Stimulated activated CD8-positive, alpha-beta memory T cell treated with anti-CD3 and anti-CD28 coated beads, Interleukin-12 subunit alpha, Interleukin-12 subunit beta, amount 100 ng/mL, for 24 hours (primary cell): Measurements from ENCODE around the gene GRK5.

Experiments used
- DNase-seq: peaks from one replicate; pipeline ENCODE4 v3.0.0-alpha.2; 2020; ENCODE audit errors: extremely low read depth

GRK5 gene

DNA sequence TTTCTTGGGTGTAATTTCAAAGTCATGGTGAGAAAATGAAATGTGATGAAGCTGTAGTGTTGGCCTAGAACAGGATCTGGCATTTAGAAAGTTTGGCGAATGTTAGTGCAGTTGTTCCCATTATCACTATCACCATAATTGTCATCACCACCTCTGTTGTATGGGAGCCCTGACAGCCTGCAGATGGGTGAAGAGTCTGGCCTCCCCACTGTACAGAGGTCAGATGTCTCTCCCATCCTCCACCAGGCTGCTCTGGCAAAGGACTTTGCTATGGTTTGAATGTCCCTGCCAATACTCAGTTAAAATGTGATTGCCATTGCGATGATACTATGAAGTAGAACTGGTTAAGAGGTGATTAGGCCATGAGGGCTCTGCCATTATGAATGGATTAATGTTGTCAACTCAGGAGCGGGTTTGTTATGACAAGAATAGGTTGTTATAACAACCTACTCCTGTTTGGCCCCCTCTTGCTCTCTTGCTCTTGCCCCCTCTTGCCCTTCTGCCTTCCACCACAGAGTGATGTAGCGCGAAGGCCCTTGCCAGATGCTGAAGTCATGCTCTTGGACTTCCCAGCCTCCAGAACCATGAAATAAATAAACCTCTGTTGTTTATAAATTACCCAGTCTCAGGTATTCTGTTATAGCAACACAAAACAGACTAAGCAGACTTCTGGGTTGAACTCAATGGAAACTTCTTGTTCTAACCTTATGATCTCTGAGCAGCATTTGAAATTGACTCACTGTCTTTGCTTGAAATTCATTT is 90.0 kb downstream of the GRK5 start:
- no peak for DNase-seq

DNA sequence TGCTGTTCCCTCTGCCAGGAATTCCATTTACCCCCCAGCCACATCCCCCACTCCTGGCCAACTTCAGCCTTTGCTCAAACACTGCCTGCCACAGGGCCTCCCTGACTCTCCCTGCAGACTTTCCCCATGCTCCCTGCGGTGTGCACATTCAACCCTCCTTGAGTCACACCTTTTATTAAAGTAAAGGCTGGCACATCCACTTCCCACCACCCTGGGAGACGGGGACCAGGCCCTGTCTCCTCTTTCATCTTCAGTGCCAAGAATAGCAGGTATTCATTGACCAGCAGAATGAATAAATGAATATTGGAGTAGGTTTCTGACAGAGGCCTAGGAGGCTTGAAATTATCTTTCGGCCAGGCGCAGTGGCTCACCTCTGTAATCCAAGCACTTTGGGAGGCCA is 91.4 kb downstream of the GRK5 start:
- DNase-seq = no peak

DNA sequence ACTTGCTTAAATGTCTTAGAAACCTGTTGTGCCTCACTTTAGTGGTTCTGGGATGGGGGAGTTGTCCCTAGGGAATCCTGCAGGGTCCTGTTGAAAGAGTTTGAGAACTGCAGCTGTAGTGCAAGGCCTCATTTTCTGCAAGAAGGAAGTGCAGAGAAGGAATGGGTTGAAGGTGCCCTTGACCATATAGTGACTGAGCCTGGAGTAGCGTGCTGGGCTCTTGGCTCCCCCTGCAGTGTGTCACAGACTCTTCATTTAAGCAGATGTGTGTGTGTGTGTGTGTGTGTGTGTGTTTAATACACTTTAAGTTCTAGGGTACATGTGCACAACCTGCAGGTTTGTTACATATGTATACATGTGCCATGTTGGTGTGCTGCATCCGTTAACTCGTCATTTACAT is 92.2 kb downstream of the GRK5 start:
- no peak for DNase-seq

- peak; percentile 35 for DNase-seq
These were observed 94.0 kb downstream of the GRK5 start for GRCh38 chr10:119301397-119301796.

GRCh38 chr10:119302172-119302571 is 94.8 kb downstream of the GRK5 start:
- DNase-seq = no peak

DNA sequence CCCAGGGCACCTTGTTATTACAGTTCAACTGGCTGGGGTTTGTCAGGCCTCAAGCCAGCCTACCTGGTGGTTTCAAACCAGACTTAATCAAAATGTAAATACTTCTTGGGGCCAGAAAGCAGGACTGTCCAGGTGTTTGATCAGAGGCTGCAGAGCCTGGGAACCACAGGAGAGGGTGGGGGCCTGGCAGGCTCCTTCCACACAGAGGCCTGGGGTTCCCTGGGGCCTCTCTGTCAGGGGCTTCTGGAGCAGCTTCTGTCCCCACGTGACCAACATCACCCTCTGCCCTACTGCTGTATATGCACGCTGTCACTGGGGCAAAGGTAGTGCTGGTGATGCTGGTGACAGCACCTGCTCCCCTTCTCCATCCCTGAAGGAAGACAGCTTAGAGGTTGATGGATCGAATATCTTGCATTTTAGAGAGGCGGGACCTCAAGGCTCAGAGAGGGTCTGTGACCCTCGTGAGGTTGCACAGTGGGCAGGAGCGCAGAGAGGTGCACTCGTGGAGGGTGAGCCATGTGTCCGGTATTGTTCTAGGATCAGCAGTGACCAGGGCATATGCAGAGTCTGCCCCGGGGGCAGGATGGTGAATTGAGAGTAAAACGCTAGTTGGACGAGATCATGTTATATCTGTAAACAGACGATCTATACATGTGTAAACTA is 95.4 kb downstream of the GRK5 start:
- DNase-seq = no peak

DNA sequence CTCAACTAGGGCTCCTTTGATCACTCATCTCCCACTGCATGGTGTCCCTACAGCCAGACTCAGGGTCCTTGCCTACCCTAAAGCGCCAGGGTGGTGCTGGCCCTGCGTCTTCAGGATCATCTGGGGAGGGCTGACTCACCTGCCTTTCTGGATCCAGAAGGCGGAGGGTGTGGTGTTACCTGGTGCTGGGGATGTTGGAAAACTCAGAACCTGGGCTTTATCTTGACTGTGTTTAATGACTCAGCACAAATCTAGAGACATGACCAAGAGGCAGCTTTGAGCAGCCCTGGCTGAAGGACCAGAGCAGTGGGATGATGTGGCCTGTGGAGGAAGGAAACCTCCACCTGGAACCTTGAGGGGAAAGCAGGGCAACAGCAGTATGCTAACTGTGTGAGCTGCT is 96.5 kb downstream of the GRK5 start:
- no peak for DNase-seq

DNA sequence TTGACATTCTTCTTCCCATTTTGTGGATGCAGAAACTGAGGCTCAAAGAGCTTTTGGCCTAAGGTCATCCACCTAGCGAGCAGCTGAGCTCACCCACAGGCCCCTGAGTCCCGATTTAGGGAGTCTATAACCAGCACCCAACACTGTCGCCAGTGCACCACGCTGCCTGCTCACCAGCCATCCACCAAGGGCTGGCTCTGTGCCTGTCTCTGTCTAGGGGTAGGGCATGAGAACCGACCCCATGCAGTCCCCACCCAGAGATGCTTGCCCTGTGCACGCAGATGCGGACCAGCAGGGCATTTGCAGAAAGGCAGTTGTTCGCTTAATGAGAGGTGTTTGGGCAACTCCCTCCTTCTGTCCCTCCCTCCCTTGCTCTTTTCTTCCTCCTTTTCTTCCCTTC is 97.2 kb downstream of the GRK5 start:
- no peak for DNase-seq

- peak; percentile 72 for DNase-seq
These were observed 98.6 kb downstream of the GRK5 start for GRCh38 chr10:119305860-119306513.

- peak; percentile 33 for DNase-seq
These were observed 99.2 kb downstream of the GRK5 start for GRCh38 chr10:119306514-119306951.

DNA sequence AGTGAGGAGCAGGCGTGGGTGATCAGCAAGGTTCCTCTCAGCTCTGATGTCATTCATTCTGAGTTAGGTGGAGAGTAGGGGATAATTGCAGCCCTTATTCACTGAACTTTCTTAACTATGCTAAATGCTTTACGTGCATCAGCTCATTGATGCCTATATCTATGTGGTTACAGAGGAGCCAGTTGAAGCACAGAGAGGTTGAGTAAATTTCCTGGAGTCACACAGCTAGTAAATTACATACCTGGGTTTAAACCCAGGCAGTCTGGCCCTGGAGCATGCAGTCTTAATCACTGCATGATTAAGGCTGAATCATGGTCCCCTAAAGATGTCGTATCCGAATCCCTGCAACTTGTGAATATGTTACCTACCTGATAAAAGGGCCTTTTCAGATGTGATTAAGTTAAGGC is 99.6 kb downstream of the GRK5 start:
- DNase-seq = no peak

DNA sequence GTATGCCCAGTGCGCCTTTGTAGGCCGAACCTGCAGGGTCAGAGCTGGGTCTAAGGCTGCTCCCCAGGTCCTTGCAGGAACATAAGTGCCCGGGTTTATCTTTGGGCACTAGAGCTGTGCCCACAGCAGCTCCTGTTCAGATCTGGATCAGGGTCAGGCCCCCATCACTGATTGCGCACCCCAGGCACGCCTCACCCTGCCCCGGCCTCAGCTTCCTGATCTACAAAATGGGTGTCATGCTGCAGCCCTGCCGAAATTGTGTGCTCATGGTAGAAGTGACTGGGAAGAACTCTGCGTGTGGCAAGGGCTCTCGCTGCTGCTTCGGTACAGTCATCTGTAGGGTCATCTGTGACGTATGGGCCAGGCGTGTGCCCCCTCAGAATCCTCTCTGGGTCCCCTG is 100.7 kb downstream of the GRK5 start:
- DNase-seq = no peak

DNA sequence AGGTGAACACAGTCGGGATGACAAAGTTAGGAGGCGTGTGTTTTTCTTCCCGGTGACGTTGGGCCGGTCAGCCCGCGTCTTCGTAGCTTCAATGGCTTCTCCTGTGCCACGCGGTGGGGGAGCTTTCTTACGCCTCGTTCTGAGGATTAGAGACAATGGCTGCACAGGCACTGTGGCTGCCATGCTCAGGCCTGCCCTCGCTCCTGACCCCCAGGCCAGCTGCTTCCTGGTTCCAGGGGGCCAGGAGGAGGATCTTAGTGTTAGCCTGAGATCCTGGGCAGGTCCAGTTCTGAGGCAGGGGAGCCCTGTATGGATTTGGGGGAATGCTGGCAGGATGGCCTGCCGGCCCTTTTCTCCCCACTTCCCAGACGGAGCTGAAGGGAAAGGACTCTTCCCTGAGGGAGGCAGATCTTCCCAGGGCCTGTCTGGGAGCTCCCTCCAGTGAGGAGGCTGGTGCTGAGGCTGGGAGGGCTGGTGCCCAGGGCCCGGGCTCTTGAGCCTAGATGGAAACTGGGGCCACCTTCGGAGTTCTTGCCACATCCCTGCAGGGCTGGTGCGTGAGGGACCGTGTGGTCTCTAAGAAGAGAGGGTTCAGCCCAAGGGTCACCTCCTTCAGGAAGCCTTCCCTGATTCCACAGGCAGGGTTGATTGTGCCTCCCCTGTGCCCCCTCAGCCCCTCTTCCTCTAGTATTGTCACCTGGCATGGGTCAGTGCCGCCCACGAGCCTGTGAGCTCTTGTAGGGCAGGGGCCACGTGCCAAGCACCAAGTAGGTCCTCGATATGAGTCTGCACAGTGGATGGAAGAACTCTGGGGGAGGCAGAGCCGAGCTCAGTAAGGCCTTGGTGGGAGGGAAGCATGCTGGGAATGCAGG is 101.4 kb downstream of the GRK5 start:
- DNase-seq = no peak

GRCh38 chr10:119309423-119309770 is 102.0 kb downstream of the GRK5 start:
- no peak for DNase-seq

GRCh38 chr10:119310806-119311205 is 103.4 kb downstream of the GRK5 start:
- DNase-seq = no peak

DNA sequence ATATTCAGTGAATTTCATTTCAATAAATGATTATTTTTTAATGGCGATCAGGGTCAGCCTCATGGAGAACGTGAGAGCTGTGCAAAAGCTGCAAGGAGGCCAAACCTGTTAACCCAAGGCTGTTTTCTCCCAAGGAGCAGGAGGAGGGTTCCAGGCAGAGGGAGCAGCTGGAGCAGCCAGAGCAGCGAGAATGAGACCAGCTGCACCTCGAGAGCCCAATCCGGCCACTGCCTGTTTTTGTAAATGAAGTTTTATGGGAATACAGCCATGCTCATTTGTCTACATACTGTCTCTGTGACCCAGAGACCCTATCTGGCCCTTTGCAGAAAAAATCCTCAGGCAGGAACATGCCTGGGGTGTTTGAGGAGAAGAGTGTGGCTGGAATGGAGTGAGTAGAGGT is 104.9 kb downstream of the GRK5 start:
- DNase-seq = no peak

DNA sequence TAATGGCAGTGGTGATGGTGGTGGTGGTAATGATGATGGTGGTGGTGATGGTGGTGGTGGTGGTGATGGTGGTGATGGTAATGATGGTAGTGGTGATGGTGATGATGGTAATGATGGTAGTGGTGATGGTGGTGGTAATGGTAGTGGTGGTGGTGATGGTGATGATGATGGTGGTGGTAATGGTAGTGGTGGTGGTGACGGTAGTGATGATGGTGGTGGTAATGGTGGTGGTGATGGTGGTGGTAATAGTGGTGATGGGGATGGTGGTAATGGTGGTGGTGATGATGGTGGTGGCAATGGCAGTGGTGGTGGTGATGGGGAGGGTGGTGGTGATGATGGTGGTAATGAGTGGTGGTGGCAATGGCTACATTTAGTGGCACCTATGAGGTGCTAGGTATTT is 105.7 kb downstream of the GRK5 start:
- no peak for DNase-seq

GRCh38 chr10:119313644-119314043 is 106.3 kb downstream of the GRK5 start:
- peak; percentile 35 for DNase-seq

GRCh38 chr10:119314061-119314460 is 106.7 kb downstream of the GRK5 start:
- DNase-seq = no peak

DNA sequence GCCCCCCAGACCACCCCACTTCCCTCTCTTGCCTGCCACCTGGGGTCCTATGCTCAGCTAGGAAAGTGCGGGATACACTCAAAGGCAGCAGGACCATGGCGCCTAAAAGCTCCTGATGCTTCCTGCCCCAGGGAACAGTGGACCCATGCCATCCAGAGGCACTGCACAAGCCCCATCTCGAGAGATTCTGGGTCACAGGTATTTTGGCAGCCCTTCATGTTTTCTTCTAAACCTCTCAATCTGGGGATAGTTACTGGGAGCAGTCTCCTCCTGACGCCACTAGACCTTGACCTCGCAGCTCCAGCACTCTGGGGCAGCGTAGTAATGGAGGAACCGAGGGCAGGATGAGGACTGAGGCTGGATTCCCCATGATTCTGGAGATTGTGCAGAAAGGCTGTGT is 107.1 kb downstream of the GRK5 start:
- no peak for DNase-seq

DNA sequence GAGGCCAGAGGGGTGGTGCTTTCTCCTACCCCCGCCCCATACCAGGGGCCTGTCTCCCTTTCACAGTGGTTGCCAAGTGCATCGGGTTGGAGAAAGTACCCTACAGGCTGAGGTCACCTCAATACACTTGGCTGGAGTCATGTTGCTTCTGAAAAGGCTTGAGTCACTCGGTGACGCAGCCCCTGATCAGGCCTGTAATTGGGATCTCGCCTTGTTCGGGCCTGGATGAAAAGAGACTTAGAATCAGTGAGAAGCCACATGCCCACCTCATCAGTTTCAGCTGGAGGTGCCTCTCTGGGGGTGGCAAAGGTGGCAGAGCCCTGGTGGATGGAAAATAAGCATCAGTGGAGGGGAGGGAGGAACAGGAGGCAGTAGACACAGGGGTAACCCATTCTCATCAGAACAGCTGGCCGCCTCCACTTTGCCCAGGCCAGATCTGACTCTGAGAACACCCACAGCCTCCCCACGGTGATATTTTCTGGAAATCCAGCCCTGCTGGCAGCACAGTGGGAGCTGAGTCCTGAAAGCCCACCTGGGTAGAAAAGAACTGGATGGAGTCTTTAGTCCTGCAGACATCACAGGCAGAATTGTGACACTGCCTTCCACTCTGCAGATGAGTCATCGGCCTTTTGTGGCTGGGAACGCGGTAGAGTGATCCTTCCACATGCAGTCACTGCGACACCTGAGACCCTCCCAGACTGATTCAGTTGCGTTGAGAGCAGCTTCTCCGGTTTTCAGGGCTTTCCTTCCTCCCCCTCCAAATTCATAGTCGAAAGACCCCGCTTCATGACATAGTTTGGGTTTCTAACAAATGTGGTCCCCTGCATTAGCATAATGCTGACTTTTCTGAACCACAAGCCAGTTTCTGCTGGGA is 108.0 kb downstream of the GRK5 start:
- peak; percentile 60 for DNase-seq
